ENCODE results near the gene DNAAF5. TPM values are rescaled to one million over a fixed set of nuclear protein-coding genes. Genes with fewer than 3 reads are reported as not detected.
A peak's percentile ranks its signal among the peaks of the same experiment; 100 is the strongest.

The DNAAF5 gene
- total RNA-seq, result 22.8 TPM
- long read RNA-seq, transcript DNAAF5-201 (13 exons, 3,410 nt), result major isoform, 43 of 76 reads
- long read RNA-seq, partial matches to known transcripts, result 16 of 76 reads
- long read RNA-seq, other reads (novel, unspliced or antisense), result 16 of 76 reads

- intact Hi-C loops (cut with micrococcal nuclease), result no loop called here
- peak; percentile 89 for ATAC-seq
- peak; percentile 92 for DNase-seq
These were observed at the start of gene DNAAF5 for GRCh38 chr7:726084-726853. TSS of gene DNAAF5 (plus strand) at chr7:726699. CDS start at chr7:726721, 22 bp downstream.

GRCh38 chr7:676972-677385, 49.5 kb upstream of the DNAAF5 start:
- no peak for ATAC-seq
- intact Hi-C loops (cut with micrococcal nuclease), result no loop called here
- DNase-seq, result no peak

- ATAC-seq (no peak), DNase-seq (no peak)
These were observed 45.9 kb upstream of the DNAAF5 start for GRCh38 chr7:680411-681127.

GRCh38 chr7:681551-682307, 44.8 kb upstream of the DNAAF5 start:
- no peak for ATAC-seq
- DNase-seq, result no peak
- intact Hi-C loops (cut with micrococcal nuclease), result no loop called here

More at GRCh38 chr7:680411-681127, 45.9 kb upstream of the DNAAF5 start:
- intact Hi-C loops (cut with micrococcal nuclease), result no loop called here

- no peak for ATAC-seq
- DNase-seq, result no peak
These were observed 43.7 kb upstream of the DNAAF5 start for GRCh38 chr7:682810-683209.

GRCh38 chr7:683526-684205, 42.8 kb upstream of the DNAAF5 start:
- ATAC-seq (no peak), DNase-seq (no peak)
- intact Hi-C loops (cut with micrococcal nuclease), result no loop called here

More at GRCh38 chr7:682810-683209, 43.7 kb upstream of the DNAAF5 start:
- intact Hi-C loops (cut with micrococcal nuclease), result no loop called here

GRCh38 chr7:684416-684815, 42.1 kb upstream of the DNAAF5 start:
- no peak for DNase-seq
- intact Hi-C loops (cut with micrococcal nuclease), result no loop called here
- no peak for ATAC-seq

GRCh38 chr7:685540-685939, 41.0 kb upstream of the DNAAF5 start:
- intact Hi-C loops (cut with micrococcal nuclease), result no loop called here
- ATAC-seq (no peak), DNase-seq (no peak)

- no peak for ATAC-seq
- DNase-seq, result no peak
- intact Hi-C loops (cut with micrococcal nuclease), result no loop called here
These were observed 35.8 kb upstream of the DNAAF5 start for GRCh38 chr7:690478-691360.

- ATAC-seq (no peak), DNase-seq (no peak)
- intact Hi-C loops (cut with micrococcal nuclease), result no loop called here
These were observed 35.0 kb upstream of the DNAAF5 start for GRCh38 chr7:691361-692045.

GRCh38 chr7:693280-693679, 33.2 kb upstream of the DNAAF5 start:
- DNase-seq (no peak), ATAC-seq (no peak)
- intact Hi-C loops (cut with micrococcal nuclease), result no loop called here

GRCh38 chr7:696426-696811, 30.1 kb upstream of the DNAAF5 start:
- ATAC-seq, result no peak
- intact Hi-C loops (cut with micrococcal nuclease), result no loop called here
- no peak for DNase-seq

- intact Hi-C loops (cut with micrococcal nuclease), result no loop called here
- DNase-seq (no peak), ATAC-seq (peak; percentile 17)
These were observed 29.5 kb upstream of the DNAAF5 start for GRCh38 chr7:696812-697551.

- DNase-seq (no peak), ATAC-seq (peak; percentile 59)
- intact Hi-C loops (cut with micrococcal nuclease), result no loop called here
These were observed 27.7 kb upstream of the DNAAF5 start for GRCh38 chr7:698515-699475.

- intact Hi-C loops (cut with micrococcal nuclease), result no loop called here
- DNase-seq (no peak), ATAC-seq (peak; percentile 14)
These were observed 26.9 kb upstream of the DNAAF5 start for GRCh38 chr7:699476-700170.

Data from left ventricle myocardium superior (tissue), 1 donor.